H4 (cell line): Measurements from ENCODE around the gene CIROP. TPM values are rescaled to one million over a fixed set of nuclear protein-coding genes. Genes with fewer than 3 reads are reported as not detected.

Experiments used
- DNase-seq: peaks from one replicate; pipeline ENCODE4 v3.0.0-alpha.2; 2015; ENCODE audit warnings: low spot score
- total RNA-seq: library from RNA; depleted of rRNA; stranded (reverse); fragments of >200 nt; shearing (Covaris generic); gene quantifications from 2 replicates; pipeline ENCODE4 v1.2.3, GENCODE V29; 2014

CIROP gene
- total RNA-seq, 1 experiment from 2014 or later: not detected

DNA sequence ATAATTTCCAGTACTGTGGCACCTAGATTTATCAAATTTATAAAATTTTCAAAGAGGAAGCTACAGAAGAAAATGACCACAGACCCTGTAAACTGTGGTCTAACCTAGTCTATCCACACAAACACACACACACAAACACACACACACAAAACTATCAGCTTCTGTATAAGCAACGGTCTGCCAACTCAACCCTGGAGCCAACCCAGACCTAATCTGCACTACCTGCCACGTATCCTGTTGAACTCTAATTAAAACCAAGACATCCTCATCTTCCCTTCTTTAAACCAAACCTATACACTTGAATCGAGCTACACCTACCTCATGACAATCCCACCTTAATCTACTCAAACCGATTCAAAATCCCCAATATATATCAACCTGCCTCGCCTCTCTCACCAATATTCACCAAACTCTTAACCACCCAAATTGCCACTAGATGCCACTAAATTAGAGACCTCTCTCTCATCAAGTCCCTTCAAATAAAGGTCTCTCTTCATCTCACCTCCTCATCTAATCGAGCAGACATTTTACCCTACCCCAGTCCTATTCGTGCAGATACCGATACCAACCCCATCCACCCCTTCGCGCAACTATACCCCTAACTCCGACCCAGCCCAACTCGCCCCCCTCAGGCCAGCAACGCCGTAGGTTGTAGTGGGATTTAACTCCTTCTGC, 10.7 kb downstream of the CIROP start:
- no peak for DNase-seq

DNA sequence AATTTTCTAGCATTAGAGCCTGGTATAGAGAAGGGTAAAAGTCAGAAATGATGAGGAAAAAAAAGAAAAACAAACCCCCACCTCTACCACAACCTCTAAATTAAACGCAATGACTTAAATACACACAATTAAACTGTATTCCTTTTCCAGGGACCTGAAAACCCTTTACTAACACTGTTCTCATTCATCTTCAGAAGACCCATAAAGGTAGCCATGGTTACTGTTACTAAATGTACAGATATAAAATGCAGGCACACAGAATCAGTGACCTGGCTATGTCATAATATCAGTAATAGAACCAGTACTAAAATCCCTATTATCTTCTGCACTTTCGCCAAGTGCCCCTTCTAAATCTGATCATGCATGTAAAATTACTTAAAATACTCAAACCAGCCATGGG, 11.3 kb downstream of the CIROP start:
- no peak for DNase-seq

DNA sequence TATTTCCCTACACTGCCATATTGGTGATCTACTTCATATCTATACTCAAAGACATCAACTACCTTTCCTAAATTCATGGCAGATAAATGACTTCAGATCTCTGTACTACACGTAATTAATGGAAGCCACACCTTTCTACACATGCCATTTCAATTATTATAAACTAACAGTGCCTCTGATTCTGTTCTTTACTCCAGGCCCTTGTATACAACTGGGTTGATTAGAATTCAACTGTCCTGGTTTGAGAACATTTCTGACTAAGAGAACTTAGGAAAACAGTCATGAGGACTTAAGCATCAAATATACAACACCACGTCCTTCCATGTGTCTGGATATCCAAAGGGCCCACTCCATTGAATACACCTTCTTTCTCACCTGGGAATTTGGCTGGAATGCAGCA, 11.7 kb downstream of the CIROP start:
- no peak for DNase-seq

DNA sequence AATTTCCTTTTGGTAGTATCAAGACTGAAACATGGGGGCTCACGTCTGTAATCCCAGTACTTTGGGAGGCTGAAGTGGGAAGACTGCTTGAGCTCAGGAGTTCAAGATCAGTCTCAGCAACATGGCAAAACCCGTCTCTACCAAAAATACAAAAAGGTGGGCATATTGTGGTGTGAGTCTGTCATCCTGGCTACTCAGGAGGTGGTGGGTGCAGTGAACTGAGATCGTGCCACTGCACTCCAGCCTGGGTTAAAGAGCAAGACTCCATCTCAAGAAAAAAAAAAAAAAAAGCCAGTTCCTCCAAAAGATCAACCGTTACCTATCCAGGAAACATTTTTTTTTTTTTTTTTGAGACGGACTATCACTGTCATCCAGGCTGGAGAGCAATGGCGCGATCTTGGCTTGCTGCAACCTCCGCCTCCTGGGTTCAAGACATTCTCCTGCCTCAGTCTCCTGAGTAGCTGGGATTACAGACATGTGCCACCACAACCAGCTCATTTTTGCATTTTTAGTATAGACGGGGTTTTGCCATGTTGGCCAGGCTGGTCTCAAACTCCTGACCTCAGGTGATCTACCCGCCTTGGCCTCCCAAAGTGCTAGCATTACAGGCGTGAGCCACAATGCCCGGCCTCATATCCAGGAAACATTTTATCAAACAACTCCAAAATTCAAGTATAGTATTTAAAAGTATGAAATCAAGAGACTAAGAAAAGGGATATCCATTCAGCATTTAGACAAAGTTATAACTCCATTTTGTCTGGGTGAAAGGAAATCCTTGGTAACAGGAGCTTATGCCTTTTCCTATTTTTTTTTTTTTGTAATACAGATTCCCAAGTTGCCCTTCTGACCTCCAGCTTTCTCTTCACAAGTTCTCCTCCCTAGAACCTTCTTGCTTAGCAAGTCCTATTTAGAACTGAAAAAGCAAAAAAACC, 13.2 kb downstream of the CIROP start:
- no peak for DNase-seq

DNA sequence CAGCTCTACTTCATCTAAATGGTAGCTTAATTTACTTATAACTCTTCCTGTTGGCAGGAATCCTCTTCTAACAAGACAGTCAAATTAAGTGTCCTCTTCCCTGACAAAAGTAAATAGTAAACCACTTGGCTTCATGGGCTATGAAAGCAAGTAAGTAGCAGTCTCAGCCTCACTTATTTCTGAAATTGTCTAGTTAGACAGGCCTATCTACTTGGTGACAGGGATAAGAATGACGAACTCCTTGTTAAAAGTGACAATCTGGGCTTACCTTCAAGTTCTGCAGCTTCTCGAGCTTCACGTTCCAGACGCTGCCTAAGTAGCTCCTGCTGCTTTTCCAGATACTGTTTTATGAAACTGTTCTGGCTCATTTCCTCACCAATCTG, 14.5 kb downstream of the CIROP start:
- DNase-seq: no peak

DNA sequence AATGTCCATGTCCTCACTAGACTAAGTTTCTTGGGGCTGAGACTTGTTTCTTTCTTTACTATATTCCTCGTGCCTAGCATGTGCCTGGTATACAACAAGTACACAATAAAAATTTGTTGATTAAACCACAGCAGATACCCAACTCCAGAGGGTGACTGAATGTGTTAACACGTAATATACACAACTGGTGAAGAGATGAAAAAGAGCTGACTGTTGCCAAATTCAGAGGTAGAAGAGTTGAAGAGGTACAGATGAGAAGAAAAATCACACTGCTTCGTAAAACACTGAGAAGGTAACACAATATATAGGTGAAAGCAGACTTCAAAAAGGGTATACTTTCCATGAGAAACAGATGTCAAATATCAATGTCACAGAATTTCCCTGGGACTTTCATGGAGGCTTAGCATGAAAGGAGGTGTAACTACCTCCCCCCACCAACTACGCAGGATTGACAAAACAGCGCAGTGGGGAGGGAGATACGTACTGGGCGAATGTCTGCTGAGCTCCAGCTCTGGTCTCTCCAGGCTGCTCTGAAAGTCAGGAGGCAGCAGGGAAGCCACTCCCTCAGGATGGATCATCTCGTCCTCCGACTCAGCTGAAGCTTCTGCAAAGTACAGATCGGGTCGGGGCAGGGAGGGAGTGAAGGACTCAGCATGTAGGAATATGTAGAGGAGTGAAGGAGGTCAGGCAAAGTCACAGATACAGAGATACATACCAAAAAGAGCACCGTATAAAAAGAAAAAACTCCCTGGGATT, 15.1 kb downstream of the CIROP start:
- DNase-seq: no peak

DNA sequence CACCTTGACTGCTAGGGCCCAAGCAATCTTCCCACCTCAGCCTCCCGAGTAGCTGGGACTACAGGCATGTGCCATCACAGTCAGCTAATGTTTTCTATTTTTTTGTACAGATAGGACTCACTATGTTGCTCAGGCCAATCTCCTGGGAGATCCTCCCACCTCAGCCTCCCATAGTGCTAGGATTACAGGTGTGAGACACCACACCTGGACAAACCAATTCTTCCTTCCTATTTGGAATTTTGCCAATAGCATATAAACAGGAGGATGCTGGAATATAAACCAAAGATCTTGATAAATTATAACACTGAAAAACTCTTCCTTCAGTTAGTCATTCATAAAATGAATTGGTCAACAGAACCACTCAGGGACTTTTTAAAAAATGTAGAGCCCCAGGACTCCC, 18.2 kb downstream of the CIROP start:
- DNase-seq: no peak

DNA sequence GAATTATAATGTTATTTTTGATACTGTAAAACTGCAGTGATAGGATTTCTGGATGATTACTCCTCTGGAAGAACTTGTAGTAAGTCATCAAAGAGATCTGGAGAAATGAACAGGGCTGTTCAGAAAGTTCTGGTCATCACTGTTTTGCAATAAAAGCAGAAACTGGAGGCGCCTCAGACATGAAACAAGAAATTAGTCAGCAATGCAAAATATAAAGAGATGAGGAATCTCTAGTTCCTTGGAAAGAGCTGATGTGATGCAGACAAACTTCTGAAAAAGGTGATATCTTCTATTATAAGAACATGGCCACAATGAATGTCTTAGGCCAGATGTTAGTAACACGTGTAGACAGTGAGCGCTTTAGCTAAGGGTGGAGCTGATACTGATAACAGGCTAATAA, 19.3 kb downstream of the CIROP start:
- no peak for DNase-seq

DNA sequence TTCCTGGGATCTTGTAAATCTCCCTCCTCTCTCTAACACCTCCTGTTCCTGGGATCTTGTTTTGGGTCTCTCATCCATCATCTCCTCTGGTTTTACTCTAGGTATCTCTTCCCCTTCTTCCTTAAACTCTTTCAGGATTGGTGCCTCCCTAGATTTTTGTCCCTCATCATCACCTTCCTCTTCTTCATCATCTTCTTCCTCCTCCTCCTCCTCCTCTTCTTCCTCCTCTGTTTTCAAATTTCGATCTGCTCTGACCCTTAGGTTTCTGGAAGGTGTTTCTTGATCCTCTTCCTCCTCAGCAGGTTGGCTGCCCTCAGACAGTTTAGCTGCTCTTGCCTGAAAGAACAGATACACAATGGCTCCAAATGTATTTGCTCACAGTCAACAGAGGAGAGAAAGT, 24.3 kb downstream of the CIROP start:
- DNase-seq: no peak

DNA sequence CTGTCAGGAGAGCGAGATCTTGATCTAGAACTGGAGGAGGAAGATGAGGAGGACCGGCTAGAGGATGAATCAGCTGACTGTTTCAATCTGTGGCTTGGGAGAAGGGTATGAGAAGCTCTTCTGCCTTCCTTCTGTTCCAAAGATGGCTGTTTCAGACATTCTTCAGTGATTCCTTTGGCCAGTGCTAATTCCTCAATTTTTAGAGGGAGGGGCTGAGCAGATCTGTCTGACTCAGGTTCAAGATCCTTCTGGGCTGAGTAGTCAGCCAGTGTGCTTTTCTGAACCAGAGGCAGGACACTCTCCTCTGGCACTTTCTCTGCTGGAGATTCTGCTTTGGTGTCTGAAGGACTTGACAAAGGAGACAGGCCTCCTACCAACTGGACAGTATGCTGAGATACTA, 25.1 kb downstream of the CIROP start:
- DNase-seq: no peak

DNA sequence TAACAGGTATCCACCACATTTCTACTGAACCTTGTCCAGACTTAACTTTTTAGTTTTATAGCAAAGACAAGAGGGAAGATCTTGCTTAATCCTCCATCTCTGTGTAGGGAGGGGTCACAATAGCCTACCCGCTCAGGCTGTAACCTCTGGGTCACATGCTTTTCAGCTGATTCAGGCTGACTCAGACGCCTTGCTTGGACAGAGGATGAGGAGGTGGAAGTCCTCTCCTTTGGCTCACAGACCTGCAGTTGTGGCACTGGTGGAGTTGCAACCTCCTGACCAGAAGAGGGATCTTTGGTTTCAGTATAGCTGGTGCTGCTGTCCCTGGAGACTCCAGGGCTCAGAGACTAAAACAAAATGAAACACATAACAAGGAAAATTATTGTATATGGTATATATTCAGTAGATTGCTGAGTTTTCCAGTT, 26.1 kb downstream of the CIROP start:
- peak; percentile 57 for DNase-seq

DNA sequence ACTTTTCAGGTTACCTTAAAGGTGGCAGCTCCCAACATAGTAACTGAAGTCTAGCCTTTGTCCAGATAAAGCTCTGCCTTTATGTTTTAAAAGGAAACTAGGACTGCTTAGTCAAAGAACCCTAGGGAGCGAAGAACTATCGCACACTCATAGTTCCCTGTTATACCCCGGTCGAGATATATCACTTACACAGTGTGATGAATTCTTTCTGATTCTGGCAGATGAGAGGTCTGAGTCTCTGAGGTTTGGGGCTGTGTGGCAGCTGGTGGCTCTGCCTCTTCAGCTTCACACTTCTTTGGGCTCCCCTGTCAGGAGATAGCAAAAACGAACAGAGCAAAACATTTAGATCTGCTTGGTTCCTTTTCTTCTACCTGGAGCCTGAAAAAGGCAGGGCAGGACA, 26.8 kb downstream of the CIROP start:
- no peak for DNase-seq

DNA sequence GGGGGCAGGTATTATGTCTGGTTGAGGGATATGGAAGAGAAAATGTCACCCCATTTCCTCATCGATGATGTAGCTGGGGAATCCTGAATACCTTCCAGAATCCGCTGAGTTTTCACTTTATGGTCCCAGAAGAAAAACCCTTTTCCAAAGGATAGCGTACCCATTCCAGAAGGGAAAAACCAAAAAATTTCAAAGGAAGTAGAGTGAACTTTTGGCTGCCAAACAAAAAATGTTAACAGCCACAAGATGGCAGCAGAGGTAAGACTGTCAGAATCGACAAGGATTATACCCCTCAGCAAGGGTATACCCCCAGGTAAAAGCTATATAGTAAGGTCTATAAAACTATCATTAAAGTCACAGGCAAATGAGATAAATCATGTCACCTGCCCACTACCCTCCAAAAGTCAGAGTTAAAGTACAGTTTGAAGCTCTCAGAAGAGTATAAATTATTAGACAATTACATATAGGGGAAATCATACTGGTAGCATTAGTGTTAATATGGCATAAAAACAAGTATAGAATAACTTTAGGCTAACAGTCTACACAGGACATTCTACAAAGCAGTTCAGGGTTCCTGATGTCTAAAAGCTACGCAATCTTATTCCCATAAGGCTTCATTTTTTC, 27.9 kb downstream of the CIROP start:
- DNase-seq: no peak

DNA sequence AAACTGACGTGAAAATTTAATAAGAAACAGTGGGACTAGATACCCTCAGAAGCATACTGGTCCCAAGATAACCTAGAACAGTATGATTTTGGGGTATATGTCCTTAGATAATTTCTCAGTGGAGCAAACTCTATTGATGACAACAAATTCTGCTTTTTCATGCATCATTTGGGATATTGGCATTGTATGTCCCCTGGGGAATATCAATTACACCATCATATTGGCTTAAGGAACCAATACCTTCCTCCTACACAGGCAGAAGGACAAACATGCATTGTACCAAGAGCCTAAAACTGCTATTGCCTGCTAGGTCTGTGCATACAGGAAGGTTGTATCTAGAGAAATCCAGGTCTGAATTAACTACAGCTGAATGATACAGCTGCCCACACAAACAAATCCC, 29.9 kb downstream of the CIROP start:
- DNase-seq: no peak

DNA sequence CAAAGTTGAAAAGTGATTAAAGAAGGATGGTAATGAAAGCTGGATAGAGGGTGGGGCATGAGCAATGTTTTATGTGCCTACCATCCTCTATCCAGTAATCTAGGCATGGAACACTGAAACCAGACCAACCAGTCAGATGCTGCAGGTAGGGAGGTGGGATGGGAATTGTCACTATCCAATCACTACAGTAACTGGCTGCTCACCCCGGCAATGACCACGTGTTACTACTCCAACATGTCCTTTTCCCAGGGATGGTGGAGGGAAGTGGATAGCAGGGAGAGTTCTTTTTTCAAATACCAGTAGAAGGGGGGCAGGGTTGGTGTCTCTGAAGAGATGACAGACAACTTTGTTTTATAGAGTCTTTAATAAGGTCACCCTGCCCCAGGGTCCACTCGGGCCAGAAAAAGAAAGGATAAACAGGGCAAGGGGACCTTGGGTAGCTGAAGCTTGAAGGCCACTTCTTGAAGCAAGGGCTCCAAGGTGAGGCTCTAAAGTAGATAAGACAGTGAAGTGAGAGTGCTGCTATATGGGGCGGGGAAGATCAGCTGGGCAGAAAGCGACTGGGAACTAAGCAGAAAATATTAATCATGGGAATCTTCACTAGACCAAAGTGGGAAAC, 32.8 kb downstream of the CIROP start:
- DNase-seq: no peak

DNA sequence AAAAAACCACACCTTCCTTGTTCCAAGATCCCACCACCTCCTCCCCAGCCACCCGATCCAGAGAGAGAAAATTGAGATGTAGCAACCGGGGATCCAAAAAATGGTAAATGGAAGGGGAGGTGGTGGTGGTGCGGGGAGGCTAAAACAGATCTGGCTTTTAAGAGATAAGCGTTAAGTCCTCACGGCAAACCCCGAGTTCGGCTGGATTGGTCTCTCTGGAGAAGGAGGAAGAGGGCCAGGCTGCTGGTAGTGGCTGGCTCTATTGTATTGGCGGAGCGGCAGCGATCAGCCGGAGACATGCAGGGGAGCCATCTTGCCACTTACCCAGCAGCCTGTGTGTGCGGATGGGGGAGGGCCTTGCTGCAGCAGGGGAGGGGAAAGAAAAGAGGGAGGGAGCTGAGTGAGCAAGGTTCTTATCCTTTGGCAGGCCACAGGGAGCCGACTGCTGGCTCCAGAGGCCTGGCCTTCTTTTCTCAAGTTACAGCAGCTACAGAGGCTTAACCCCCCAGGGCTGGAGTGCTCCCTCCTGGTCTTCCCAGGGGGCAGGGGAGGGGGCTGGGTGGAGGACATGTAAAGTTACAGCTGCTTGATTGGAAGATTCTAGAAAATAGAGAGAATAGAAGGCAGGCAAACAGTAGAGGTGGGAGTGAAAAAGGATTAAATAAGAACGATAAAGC, 33.4 kb downstream of the CIROP start:
- peak; percentile 93 for DNase-seq

DNA sequence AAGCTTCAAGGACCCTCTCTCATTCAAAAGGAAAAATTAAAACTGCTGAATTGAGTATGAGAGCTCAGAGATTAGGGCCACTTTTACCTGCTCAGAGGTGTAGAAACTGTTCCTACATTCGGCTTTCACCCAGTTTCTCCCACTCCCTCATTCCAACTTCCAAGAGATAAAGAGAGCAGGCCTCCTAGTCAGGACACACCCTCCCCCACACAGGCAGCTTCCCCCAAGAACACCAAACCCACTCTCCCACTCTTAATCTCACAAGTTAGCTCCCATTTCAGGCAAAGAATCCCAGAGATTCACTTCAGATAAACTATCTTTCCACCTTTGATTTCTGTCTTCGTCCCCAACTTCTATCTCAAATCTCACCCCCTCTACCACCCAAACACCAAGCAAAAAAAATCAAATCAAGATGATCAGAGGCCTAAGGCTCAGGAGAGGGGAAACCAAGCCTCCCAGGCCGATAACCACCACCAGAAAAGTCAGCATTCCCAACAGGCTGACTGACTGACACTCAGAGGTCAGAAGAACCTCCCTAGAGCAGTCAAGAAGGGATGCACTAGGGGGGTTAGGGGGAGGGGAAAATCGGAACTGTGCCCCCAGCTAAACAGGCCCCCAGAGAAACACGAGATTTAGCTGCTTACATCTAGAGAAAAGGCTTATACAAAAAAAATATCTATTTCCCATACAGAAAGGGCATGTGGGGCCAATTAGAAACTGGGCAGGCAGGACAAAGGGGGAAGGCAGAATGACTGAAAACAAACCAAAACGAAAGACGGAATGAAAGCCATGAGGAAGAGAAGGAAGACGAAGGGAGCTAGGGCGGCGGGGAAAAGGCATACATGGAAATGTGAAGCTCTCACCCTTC, 34.3 kb downstream of the CIROP start:
- DNase-seq: no peak

DNA sequence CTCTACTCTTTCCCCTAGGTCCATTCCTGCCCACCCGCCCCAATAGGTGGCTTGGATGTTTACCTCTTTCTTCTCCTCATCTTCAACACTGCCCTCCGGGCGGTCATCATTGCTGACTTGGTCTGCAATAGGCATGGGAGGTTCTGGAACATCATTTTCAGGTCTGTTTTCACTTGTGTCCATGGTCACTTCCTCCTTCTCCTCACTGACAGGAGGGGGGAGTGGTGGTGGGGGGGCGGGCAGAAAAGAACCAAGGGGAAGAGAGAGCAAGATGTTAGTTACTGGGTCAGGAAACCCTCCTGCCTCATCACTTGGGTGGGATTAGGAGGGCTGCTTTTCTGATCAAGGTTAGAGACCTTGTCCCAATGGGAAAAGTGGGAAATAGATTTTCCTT, 35.4 kb downstream of the CIROP start:
- DNase-seq: no peak

DNA sequence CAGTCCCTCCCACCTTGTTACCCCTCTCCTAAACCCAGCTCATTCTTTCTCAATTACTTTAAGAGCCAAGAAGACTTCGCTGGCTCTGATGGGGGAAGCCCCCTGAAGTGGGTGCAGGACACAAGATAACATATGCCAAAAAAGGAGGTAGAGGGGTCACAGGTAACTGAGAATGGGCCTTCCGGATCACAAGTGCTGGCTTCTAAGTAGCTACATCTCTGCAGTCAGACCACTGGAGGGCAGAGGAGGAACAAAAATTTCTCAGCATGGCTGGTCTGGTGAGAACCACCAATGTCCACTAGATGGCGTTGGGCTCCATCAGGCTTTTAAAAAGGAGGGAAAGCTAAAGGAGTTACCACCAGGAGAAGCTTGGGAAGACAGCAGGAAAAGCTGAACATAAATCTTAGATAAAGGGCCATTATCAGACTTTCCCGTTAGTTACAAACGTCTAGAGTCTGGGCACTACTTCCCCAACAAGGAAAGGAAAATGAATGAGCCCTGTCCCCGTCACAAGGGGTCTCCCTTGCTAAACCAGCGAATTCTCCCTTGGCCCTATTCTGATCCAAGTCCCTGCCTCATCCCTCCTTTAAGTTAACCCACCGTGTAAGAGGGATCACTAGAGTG, 35.9 kb downstream of the CIROP start:
- peak; percentile 87 for DNase-seq
